NT2/D1 (cell line): Measurements from ENCODE around the gene ZSCAN1.

ENCODE experiments used
- SUZ12 ChIP-seq: IDR thresholded peaks from 2 replicates; pipeline ENCODE4 v1.6.1; 2011; ENCODE audit not compliant: insufficient read length, insufficient read depth; ENCODE audit errors: extremely low read depth
- YY1 ChIP-seq: IDR thresholded peaks from 2 replicates; pipeline ENCODE4 v1.6.1; 2011; ENCODE audit not compliant: insufficient read length, insufficient read depth
- ZNF274 ChIP-seq: IDR thresholded peaks from 2 replicates; pipeline ENCODE4 v1.6.1; 2011; ENCODE audit warnings: mild to moderate bottlenecking, low read depth, low read length

GRCh38 chr19:58045411-58046050, 11.7 kb downstream of the ZSCAN1 start:
- TF ChIP-seq YY1 (no peak), ZNF274 (no peak), SUZ12 (no peak)
